Measurements from ENCODE around the gene ZC3H14. TPM values are rescaled to one million over a fixed set of nuclear protein-coding genes. Genes with fewer than 3 reads are reported as not detected.

ZC3H14 gene
- total RNA-seq, 1 donor from 2014 or later: 44.1 TPM

DNA sequence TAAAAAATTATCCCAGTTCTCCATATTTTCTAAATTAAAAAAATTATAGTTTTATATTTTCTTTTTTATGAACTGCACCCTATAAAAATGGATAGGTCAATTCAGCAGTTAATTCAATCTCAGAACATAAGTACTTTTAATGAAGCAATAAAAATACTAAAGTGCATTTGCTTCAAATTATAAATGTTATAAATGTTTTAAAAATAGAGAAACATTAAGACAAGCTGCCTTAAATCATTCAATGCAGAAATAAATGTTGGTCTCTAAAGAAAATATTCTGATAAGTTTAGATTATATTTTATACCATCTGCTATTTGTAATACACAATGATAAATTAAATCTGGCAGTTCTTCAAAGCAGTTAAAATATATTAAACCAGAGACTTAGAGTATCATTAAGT lies 65.6 kb downstream of the ZC3H14 start:
- no peaks in the 10 kb centered on the region for H3K9me3 ChIP-seq (replicated peaks)

GRCh38 chr14:88630565-88630964 lies 67.7 kb downstream of the ZC3H14 start:
- no peak for DNase-seq
- Histone ChIP-seq H3K9me3 (replicated peaks) (no peaks in the 10 kb centered on the region), H3K27me3 (ENCODE audit: low read depth) (no peaks in the 10 kb centered on the region), H3K36me3 (no peaks in the 10 kb centered on the region), H3K4me3 (no peak overlapping the region), H3K27ac (replicated peaks) (no peak overlapping the region), H3K4me1 (no peaks in the 10 kb centered on the region)
- no peak for TF ChIP-seq CTCF (IDR thresholded peaks at IDR 0.05; ENCODE audit: borderline replicate concordance)
- intact Hi-C loops (cut with micrococcal nuclease): no loop called here

More for the DNA sequence above, 65.6 kb downstream of the ZC3H14 start:
- TF ChIP-seq CTCF (IDR thresholded peaks at IDR 0.05; ENCODE audit: borderline replicate concordance): no peak
- Histone ChIP-seq H3K36me3 (no peaks in the 10 kb centered on the region), H3K4me3 (no peak overlapping the region), H3K27me3 (ENCODE audit: low read depth) (no peaks in the 10 kb centered on the region), H3K4me1 (no peaks in the 10 kb centered on the region), H3K27ac (replicated peaks) (no peak overlapping the region)
- intact Hi-C loops (cut with micrococcal nuclease): no loop called here
- no peak for DNase-seq

DNA sequence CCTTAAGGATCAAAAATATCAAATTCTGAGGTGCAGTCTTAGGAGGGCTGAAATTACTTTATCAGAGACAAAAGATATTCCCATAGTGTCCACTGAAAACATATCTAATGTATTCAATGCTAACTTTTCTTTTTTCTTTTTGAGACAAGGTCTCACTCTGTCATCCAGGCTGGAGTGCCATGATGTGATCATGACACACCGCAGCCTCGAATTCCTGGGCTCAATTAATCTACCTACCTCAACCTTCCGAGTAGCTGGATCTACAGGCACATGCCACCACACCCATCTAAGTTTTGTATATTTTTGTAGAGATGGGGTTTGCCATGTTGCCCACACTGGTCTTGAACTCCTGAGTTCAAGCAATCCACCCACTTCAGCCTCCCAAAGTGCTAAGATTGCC lies 68.3 kb downstream of the ZC3H14 start:
- intact Hi-C loops (cut with micrococcal nuclease): no loop called here
- no peaks in the 10 kb centered on the region for H3K27me3 ChIP-seq (ENCODE audit: low read depth)
- no peaks in the 10 kb centered on the region for H3K4me1 ChIP-seq
- H3K4me3 ChIP-seq: no peak overlapping the region
- H3K36me3 ChIP-seq: no peaks in the 10 kb centered on the region
- TF ChIP-seq CTCF (IDR thresholded peaks at IDR 0.05; ENCODE audit: borderline replicate concordance): no peak
- no peak overlapping the region for H3K27ac ChIP-seq (replicated peaks)
- H3K9me3 ChIP-seq (replicated peaks): no peaks in the 10 kb centered on the region
- no peak for DNase-seq

DNA sequence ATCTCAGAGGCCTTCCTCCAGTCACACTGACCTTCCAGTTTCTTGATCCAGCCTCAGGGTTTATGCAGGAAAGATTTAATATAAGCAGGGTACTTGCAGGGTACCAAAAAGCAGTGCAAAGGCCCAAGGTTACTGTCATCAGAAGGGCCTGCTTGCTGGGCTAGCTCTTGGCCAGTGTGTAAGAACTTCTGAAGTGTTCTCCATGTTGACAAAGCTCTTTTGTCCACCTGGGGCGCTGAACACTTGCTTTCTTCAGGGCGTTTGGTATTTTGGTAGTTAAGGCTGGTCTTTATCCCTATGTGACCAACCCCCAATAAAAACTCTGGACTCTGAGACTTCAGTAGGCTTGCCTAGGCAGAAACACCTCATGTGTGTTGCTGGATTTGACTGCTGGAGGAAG lies 69.7 kb downstream of the ZC3H14 start:
- no peak for DNase-seq
- Histone ChIP-seq H3K9me3 (replicated peaks) (no peaks in the 10 kb centered on the region), H3K27me3 (ENCODE audit: low read depth) (no peaks in the 10 kb centered on the region), H3K4me3 (no peak overlapping the region), H3K36me3 (no peaks in the 10 kb centered on the region), H3K27ac (replicated peaks) (no peak overlapping the region), H3K4me1 (no peaks in the 10 kb centered on the region)
- no peak for TF ChIP-seq CTCF (IDR thresholded peaks at IDR 0.05; ENCODE audit: borderline replicate concordance)
- intact Hi-C loops (cut with micrococcal nuclease): no loop called here

GRCh38 chr14:88639221-88639620 lies 76.4 kb downstream of the ZC3H14 start:
- no peaks in the 10 kb centered on the region for H3K36me3 ChIP-seq
- peaks cover 15% of the 10 kb centered on the region for H3K9me3 ChIP-seq (replicated peaks)
- H3K27ac ChIP-seq (replicated peaks): no peak overlapping the region
- intact Hi-C loops (cut with micrococcal nuclease): no loop called here
- no peaks in the 10 kb centered on the region for H3K27me3 ChIP-seq (ENCODE audit: low read depth)
- DNase-seq: no peak
- H3K4me3 ChIP-seq: no peak overlapping the region
- H3K4me1 ChIP-seq: no peaks in the 10 kb centered on the region
- TF ChIP-seq CTCF (IDR thresholded peaks at IDR 0.05; ENCODE audit: borderline replicate concordance): no peak

DNA sequence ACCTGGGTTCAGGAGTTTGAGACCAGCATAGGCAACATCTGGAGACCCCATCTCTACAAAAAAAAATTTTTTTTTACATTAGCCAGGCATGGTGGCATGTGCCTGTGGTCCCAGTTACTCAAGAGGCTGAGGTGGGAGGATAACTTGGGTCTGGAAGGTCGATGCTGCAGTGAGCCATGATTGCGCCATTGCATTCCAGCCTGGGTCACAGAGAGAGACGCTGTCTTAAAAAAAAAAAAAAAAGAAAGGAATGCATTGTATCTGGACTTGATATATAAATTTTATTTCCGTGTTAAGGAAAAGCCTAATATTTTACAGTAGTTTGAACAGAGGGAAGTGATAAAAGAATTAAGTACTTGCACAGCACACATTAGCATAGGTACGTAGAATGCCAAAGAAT lies 97.2 kb downstream of the ZC3H14 start:
- peaks cover 10% of the 10 kb centered on the region for H3K9me3 ChIP-seq (replicated peaks)
- no peak overlapping the region for H3K27ac ChIP-seq (replicated peaks)
- no peaks in the 10 kb centered on the region for H3K4me1 ChIP-seq
- no peak for DNase-seq
- H3K4me3 ChIP-seq: no peak overlapping the region
- intact Hi-C loops (cut with micrococcal nuclease): no loop called here
- H3K27me3 ChIP-seq (ENCODE audit: low read depth): no peaks in the 10 kb centered on the region
- no peaks in the 10 kb centered on the region for H3K36me3 ChIP-seq
- no peak for TF ChIP-seq CTCF (IDR thresholded peaks at IDR 0.05; ENCODE audit: borderline replicate concordance)
